HCT116 (cell line): ENCODE results near the gene CLEC3B.
A peak's percentile ranks its signal among the peaks of the same experiment; 100 is the strongest.

Experiments used
- POLR2A ChIP-seq: IDR thresholded peaks from 2 replicates; pipeline ENCODE4 v1.7.0; 2011; ENCODE audit warnings: borderline replicate concordance; ENCODE audit not compliant: insufficient read depth, insufficient read length; ENCODE audit errors: extremely low read depth
- RAD21 ChIP-seq: IDR thresholded peaks from 2 replicates; pipeline ENCODE4 v1.6.1; 2012; ENCODE audit warnings: low read depth, mild to moderate bottlenecking
- SRF ChIP-seq: IDR thresholded peaks from 2 replicates; pipeline ENCODE4 v1.6.1; 2012; ENCODE audit warnings: low read depth
- TF ChIP-seq, protein P1 (sequence below), 3 experiments: fragments of 200-600 bp in 1 of 3; sonication (generic) in 1 of 3; IDR thresholded peaks in 2 of 3; conservative IDR thresholded peaks in 1 of 3; 2 replicates each; pipeline ENCODE4 v1.5.1; 2012 to 2017; ENCODE audit warnings: low read depth in 2 of 3, low read length in 2 of 3, antibody characterized with exemption in 1 of 3, borderline replicate concordance in 1 of 3, control low read depth in 1 of 3, mild to moderate bottlenecking in 1 of 3, mixed read lengths in 1 of 3, mixed run types in 1 of 3, moderate library complexity in 1 of 3; ENCODE audit not compliant: insufficient read depth in 1 of 3

DNA sequence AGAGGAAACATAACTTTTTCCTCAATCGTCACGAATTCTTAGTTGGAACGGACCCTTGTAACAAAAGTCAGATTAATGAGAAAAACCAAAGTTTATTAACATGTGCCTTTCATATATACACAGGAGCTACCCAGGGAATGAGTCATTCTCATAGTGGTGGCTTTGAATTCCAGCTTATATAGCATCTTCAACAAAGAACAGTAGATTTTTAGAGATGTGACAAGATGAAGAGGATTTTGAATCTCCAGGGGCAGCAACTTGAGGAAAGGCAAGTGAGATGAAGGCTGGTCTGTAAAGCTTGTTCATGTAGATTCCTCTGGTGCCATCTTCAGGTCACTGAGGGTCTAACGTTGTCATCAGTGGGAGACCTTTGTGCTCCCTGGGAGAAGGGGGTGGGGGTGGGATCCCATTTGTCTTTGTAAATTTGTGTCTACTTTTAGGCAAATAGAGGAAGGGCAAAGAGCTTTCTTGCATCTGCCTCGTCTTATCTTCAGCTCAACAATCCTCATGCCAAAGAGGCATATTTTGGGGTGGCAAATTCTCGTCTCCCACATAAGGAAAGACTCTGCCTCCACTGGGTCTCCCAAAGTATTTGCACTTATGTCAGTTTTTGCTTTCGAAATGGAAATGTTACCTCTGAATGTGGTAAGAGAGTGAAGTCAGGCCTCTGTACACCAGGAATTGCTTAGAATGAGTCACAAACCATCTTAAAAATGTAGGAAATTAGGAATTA is 29.5 kb downstream of the CLEC3B start:
- TF ChIP-seq, protein P1, sequence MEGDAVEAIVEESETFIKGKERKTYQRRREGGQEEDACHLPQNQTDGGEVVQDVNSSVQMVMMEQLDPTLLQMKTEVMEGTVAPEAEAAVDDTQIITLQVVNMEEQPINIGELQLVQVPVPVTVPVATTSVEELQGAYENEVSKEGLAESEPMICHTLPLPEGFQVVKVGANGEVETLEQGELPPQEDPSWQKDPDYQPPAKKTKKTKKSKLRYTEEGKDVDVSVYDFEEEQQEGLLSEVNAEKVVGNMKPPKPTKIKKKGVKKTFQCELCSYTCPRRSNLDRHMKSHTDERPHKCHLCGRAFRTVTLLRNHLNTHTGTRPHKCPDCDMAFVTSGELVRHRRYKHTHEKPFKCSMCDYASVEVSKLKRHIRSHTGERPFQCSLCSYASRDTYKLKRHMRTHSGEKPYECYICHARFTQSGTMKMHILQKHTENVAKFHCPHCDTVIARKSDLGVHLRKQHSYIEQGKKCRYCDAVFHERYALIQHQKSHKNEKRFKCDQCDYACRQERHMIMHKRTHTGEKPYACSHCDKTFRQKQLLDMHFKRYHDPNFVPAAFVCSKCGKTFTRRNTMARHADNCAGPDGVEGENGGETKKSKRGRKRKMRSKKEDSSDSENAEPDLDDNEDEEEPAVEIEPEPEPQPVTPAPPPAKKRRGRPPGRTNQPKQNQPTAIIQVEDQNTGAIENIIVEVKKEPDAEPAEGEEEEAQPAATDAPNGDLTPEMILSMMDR (IDR thresholded peaks at IDR 0.05 in 2 of 3, conservative IDR thresholded peaks at IDR 0.05 in 1 of 3; ENCODE audit: borderline replicate concordance in 1 of 3, insufficient read depth in 1 of 3, low read depth in 2 of 3, low read length in 2 of 3), result peak; percentile 6 to 42 (median 35); a peak in 3 of 6 replicates
- TF ChIP-seq RAD21 (peak; percentile 43), SRF (no peak), POLR2A (no peak)
